ENCODE measurements around the gene SDCBP2. TPM values are rescaled to one million over a fixed set of nuclear protein-coding genes. Genes with fewer than 3 reads are reported as not detected.

Gene SDCBP2
- total RNA-seq, 4 donors from 2014 or later, result 29.7 to 361 (median 306) TPM

DNA sequence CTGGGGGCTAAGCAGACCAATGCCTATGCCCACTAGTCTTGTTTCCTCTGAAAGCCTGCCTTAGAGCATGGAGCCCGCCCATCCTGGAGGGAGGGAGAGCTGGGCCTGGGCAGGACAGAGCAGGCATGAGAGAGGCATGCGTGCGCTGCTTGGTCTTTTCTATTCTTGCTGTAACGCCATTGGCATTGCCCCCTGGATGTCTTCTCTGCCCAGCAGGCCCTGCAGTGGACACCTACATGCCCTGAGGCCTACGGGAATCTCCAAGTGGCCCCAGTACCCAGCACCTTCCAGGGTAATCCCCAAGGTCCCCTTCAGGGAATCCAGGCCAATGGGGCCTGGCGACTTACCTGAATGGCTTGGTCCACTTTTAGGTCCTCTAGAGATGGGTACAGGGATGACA is 8.9 kb downstream of the SDCBP2 start:
- DNase-seq, result no peak
- H3K4me1 ChIP-seq, result peaks cover 0 to 11% (median 5%) of the 10 kb centered on the region in 4 donors
- H3K27me3 ChIP-seq, result no peaks in the 10 kb centered on the region
- TF ChIP-seq POLR2A (IDR thresholded peaks at IDR 0.05), result no peak
- TF ChIP-seq, protein P1, sequence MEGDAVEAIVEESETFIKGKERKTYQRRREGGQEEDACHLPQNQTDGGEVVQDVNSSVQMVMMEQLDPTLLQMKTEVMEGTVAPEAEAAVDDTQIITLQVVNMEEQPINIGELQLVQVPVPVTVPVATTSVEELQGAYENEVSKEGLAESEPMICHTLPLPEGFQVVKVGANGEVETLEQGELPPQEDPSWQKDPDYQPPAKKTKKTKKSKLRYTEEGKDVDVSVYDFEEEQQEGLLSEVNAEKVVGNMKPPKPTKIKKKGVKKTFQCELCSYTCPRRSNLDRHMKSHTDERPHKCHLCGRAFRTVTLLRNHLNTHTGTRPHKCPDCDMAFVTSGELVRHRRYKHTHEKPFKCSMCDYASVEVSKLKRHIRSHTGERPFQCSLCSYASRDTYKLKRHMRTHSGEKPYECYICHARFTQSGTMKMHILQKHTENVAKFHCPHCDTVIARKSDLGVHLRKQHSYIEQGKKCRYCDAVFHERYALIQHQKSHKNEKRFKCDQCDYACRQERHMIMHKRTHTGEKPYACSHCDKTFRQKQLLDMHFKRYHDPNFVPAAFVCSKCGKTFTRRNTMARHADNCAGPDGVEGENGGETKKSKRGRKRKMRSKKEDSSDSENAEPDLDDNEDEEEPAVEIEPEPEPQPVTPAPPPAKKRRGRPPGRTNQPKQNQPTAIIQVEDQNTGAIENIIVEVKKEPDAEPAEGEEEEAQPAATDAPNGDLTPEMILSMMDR (IDR thresholded peaks at IDR 0.05), result no peak
- H3K4me3 ChIP-seq, result no peak overlapping the region
- no peaks in the 10 kb centered on the region for H3K9me3 ChIP-seq
- H3K36me3 ChIP-seq, result peaks cover 0 to 9% (median 0%) of the 10 kb centered on the region in 3 donors
- H3K27ac ChIP-seq, result no peak overlapping the region

DNA sequence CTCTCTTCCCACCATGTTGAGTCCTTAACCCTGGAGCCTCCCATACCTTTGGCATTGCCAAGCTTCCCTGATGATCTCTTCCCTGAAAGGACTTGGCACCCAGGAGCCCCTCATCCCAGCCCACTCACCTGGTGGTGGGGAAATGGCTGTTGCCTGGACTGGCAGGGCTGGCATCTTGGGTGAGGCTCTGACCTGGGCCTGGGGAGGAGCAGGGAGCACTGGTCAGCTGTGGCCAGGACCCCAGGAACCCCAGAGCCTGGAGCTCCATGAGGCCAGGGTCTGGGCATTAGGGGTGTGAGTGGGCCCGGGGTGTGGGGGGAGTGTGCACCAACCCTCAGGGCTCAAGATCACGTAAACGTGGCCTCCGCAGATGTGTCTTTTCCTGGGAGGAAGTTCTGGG is 9.5 kb downstream of the SDCBP2 start:
- no peak overlapping the region for H3K27ac ChIP-seq
- H3K4me3 ChIP-seq, result no peak overlapping the region
- no peaks in the 10 kb centered on the region for H3K9me3 ChIP-seq
- no peaks in the 10 kb centered on the region for H3K27me3 ChIP-seq
- TF ChIP-seq POLR2A (IDR thresholded peaks at IDR 0.05), result no peak
- peaks cover 0 to 6% (median 2%) of the 10 kb centered on the region in 4 donors for H3K4me1 ChIP-seq
- H3K36me3 ChIP-seq, result peaks cover 0 to 9% (median 0%) of the 10 kb centered on the region in 3 donors
- DNase-seq, result no peak

DNA sequence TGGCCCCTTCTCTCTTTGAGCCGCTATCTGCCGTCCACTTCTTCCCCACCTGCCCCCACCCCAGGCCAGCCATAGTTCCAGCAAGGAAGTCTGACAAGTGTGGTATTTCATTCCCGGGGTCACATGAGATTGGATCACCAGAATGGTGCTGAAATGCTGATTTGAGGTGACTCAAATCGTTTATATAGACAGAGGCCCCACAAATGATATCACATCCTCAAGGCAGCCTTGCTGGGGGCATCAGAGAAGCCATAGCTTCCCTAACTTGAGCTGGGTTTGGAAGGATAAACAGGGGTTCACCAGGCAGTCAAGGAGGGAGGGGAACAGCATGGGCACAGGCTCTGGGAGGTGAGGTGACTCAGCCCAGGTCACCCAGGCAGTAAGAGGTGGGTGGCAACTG is 9.9 kb downstream of the SDCBP2 start:
- no peaks in the 10 kb centered on the region for H3K9me3 ChIP-seq
- H3K27ac ChIP-seq, result no peak overlapping the region
- no peaks in the 10 kb centered on the region for H3K27me3 ChIP-seq
- TF ChIP-seq, protein P1 (IDR thresholded peaks at IDR 0.05), result no peak
- no peak for TF ChIP-seq POLR2A (IDR thresholded peaks at IDR 0.05)
- no peak overlapping the region for H3K4me3 ChIP-seq
- H3K4me1 ChIP-seq, result peaks cover 0 to 5% (median under 1%) of the 10 kb centered on the region in 4 donors
- DNase-seq, result no peak
- H3K36me3 ChIP-seq, result peaks cover 0 to 9% (median 0%) of the 10 kb centered on the region in 3 donors

- H3K9me3 ChIP-seq, result no peaks in the 10 kb centered on the region
- H3K27ac ChIP-seq, result no peak overlapping the region
- H3K27me3 ChIP-seq, result no peaks in the 10 kb centered on the region
- no peak overlapping the region for H3K4me3 ChIP-seq
- peaks cover 0 to 15% (median 2%) of the 10 kb centered on the region in 4 donors for H3K4me1 ChIP-seq
- no peak for TF ChIP-seq POLR2A (IDR thresholded peaks at IDR 0.05)
- TF ChIP-seq, protein P1 (IDR thresholded peaks at IDR 0.05), result no peak
- no peak for DNase-seq
- peaks cover 0 to 21% (median 0%) of the 10 kb centered on the region in 3 donors for H3K36me3 ChIP-seq
These were observed 11.2 kb downstream of the SDCBP2 start for GRCh38 chr20:1317545-1318255.

- Histone ChIP-seq H3K27me3 (no peaks in the 10 kb centered on the region), H3K4me1 (peaks cover 0 to 11% (median 2%) of the 10 kb centered on the region in 4 donors), H3K4me3 (no peak overlapping the region), H3K27ac (no peak overlapping the region), H3K9me3 (no peaks in the 10 kb centered on the region), H3K36me3 (peaks cover 0 to 36% (median 0%) of the 10 kb centered on the region in 3 donors)
- DNase-seq, result no peak
- no peak for TF ChIP-seq POLR2A (IDR thresholded peaks at IDR 0.05)
- TF ChIP-seq, protein P1 (IDR thresholded peaks at IDR 0.05), result no peak
These were observed 13.1 kb downstream of the SDCBP2 start for GRCh38 chr20:1315804-1316203.

GRCh38 chr20:1313236-1313964 is 15.5 kb downstream of the SDCBP2 start:
- Histone ChIP-seq H3K4me3 (peak overlapping the region in 2 of 4 donors; percentile 12 to 28), H3K36me3 (peaks cover 0 to 52% (median 0%) of the 10 kb centered on the region in 3 donors), H3K27me3 (no peaks in the 10 kb centered on the region), H3K27ac (no peak overlapping the region), H3K4me1 (peaks cover 0 to 11% (median 2%) of the 10 kb centered on the region in 4 donors), H3K9me3 (no peaks in the 10 kb centered on the region)
- no peak for TF ChIP-seq POLR2A (IDR thresholded peaks at IDR 0.05)
- TF ChIP-seq, protein P1 (IDR thresholded peaks at IDR 0.05), result peak; percentile 70 to 98 (median 90)
- DNase-seq, result peak; percentile 51 to 80 (median 77)

Measured in Peyer's patch (tissue), 4 donors.